SK-N-SH treated with all-trans-retinoic acid at 6 μM for 48 hours (cell line): ENCODE results near the gene SLC22A5.

ENCODE experiments used
- SNAI2 ChIP-seq: fragments of 250-450 bp; sonication (Bioruptor Pico); IDR thresholded peaks from 2 replicates; pipeline ENCODE4 v1.5.0; 2020; ENCODE audit warnings: mild to moderate bottlenecking, moderate library complexity
- ZFP3 ChIP-seq: fragments of 250-450 bp; sonication (Bioruptor Pico); IDR thresholded peaks from 2 replicates; pipeline ENCODE4 v1.5.0; 2020; ENCODE audit warnings: mild to moderate bottlenecking, moderate library complexity

DNA sequence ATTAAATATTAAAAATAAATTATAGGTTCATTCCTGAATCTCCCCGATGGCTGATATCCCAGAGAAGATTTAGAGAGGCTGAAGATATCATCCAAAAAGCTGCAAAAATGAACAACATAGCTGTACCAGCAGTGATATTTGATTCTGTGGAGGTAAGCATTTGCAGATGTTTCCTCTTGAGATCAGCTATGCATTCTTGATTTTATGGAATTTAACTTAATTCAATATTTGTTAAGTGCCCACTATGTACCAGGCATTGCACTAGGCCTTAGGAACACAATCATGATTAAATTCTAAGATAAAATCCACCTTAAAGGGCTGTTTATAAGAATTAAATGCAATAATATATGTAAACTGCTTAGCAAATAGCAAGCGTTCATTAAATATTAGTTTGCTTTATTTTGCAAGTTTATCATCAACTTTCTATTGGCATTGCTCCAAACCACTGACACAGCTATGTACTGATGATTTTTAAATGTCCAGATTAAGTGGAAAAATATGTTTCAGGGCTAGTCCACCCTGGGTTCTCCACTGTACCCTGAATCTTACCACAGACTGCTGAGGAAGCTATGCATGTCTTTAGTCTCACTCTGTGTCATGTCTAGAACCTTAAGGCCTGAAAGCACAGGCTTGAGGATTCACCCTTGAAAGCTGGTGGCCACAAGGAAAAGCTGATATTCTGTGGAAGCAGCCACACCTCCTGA, 42.1 kb upstream of the SLC22A5 start:
- TF ChIP-seq ZFP3 (CRISPR knock-in tag) (no peak), SNAI2 (CRISPR knock-in tag) (no peak)
